WTC11 (cell line): Measurements from ENCODE around the gene GET4. TPM values are rescaled to one million over a fixed set of nuclear protein-coding genes. Genes with fewer than 3 reads are reported as not detected.

Experiments
- ATAC-seq: fragments of 200-7000 bp; cut with Tn5 transposase; 2 replicates; pipeline ENCODE4 v1.10.0; 2021; ENCODE audit warnings: mild to moderate bottlenecking, moderate library complexity
- CTCF ChIA-PET: fragments of 300-600 bp; sonication (Branson Sonifier 250); formaldehyde crosslinking; loops from one replicate; lab custom pipeline; 2021; ENCODE audit warnings: antibody characterized with exemption; lab: Charles Lee
- POLR2A ChIA-PET: fragments of 350-600 bp; sonication (Branson Sonifier 250); formaldehyde crosslinking; loops from one replicate; lab custom pipeline; 2021; ENCODE audit warnings: antibody characterized with exemption; lab: Charles Lee
- DNase-seq: peaks from one replicate; pipeline ENCODE4 v3.0.0; 2021; ENCODE audit warnings: low spot score
- H3K27ac Mint-ChIP-seq: 2 replicates; pipeline ENCODE4 v1.8.0; 2021; ENCODE audit warnings: mixed read lengths
- H3K27me3 Mint-ChIP-seq: 2 replicates; pipeline ENCODE4 v1.8.0; 2021; ENCODE audit warnings: low read depth, mild to moderate bottlenecking, moderate library complexity, mixed read lengths
- H3K36me3 Mint-ChIP-seq: 2 replicates; pipeline ENCODE4 v1.8.0; 2021; ENCODE audit warnings: mixed read lengths
- H3K4me1 Mint-ChIP-seq: 2 replicates; pipeline ENCODE4 v1.8.0; 2022; ENCODE audit warnings: mixed read lengths
- H3K4me3 Mint-ChIP-seq: 2 replicates; pipeline ENCODE4 v1.8.0; 2021; ENCODE audit warnings: mild to moderate bottlenecking, moderate library complexity, mixed read lengths
- H3K9me3 Mint-ChIP-seq: 2 replicates; pipeline ENCODE4 v1.8.0; 2021; ENCODE audit warnings: mixed read lengths
- ATF6 ChIP-seq: sonication (generic); formaldehyde crosslinking; IDR thresholded peaks from 2 replicates; pipeline ENCODE4 v1.8.1; 2023; ENCODE audit warnings: mild to moderate bottlenecking, missing genetic modification reagents
- CREM ChIP-seq: sonication (generic); formaldehyde crosslinking; IDR thresholded peaks from 2 replicates; pipeline ENCODE4 v1.8.1; 2022; ENCODE audit warnings: mild to moderate bottlenecking, missing genetic modification reagents, moderate library complexity
- E2F4 ChIP-seq: sonication (generic); formaldehyde crosslinking; IDR thresholded peaks from 2 replicates; pipeline ENCODE4 v1.8.1; 2022; ENCODE audit warnings: low read depth, mild to moderate bottlenecking, moderate library complexity, missing genetic modification reagents, borderline replicate concordance
- E2F5 ChIP-seq: sonication (generic); formaldehyde crosslinking; IDR thresholded peaks from 2 replicates; pipeline ENCODE4 v1.8.1; 2022; ENCODE audit warnings: mild to moderate bottlenecking, moderate library complexity, missing genetic modification reagents
- IRF2 ChIP-seq: sonication (generic); formaldehyde crosslinking; IDR thresholded peaks from 2 replicates; pipeline ENCODE4 v1.8.0; 2022; ENCODE audit warnings: low read depth, missing genetic modification reagents, borderline replicate concordance
- MXD4 ChIP-seq: fragments of 250-450 bp; sonication (Bioruptor Pico); IDR thresholded peaks from 2 replicates; pipeline ENCODE4 v1.8.0; 2021; ENCODE audit warnings: mild to moderate bottlenecking, moderate library complexity, borderline replicate concordance
- NFYB ChIP-seq: sonication (generic); formaldehyde crosslinking; conservative IDR thresholded peaks from 2 replicates; pipeline ENCODE4 v1.8.0; 2022; ENCODE audit warnings: low read depth, missing genetic modification reagents
- NR2C2 ChIP-seq: sonication (generic); formaldehyde crosslinking; IDR thresholded peaks from 2 replicates; pipeline ENCODE4 v1.8.0; 2022; ENCODE audit warnings: mild to moderate bottlenecking, missing genetic modification reagents
- OVOL2 ChIP-seq: fragments of 250-450 bp; sonication (Bioruptor Pico); IDR thresholded peaks from 2 replicates; pipeline ENCODE4 v1.9.0; 2021; ENCODE audit warnings: mild to moderate bottlenecking, borderline replicate concordance
- SMAD4 ChIP-seq: sonication (generic); formaldehyde crosslinking; IDR thresholded peaks from 2 replicates; pipeline ENCODE4 v1.8.0; 2022; ENCODE audit warnings: mild to moderate bottlenecking, missing genetic modification reagents
- ZBTB43 ChIP-seq: sonication (generic); formaldehyde crosslinking; IDR thresholded peaks from 2 replicates; pipeline ENCODE4 v1.8.1; 2023; ENCODE audit warnings: mild to moderate bottlenecking, missing genetic modification reagents
- ZNF281 ChIP-seq: sonication (generic); formaldehyde crosslinking; IDR thresholded peaks from 2 replicates; pipeline ENCODE4 v1.8.0; 2023; ENCODE audit warnings: mild to moderate bottlenecking, missing genetic modification reagents
- ZNF396 ChIP-seq: fragments of 250-450 bp; sonication (Bioruptor Pico); IDR thresholded peaks from 2 replicates; pipeline ENCODE4 v1.8.0; 2021; ENCODE audit warnings: mild to moderate bottlenecking, moderate library complexity, borderline replicate concordance
- ZNF416 ChIP-seq: fragments of 250-450 bp; sonication (Bioruptor Pico); IDR thresholded peaks from 2 replicates; pipeline ENCODE4 v1.9.0; 2021; ENCODE audit warnings: mild to moderate bottlenecking, inconsistent platforms
- ZNF532 ChIP-seq: fragments of 250-450 bp; sonication (Bioruptor Pico); IDR thresholded peaks from 2 replicates; pipeline ENCODE4 v1.9.0; 2021; ENCODE audit warnings: mild to moderate bottlenecking, borderline replicate concordance
- ZSCAN18 ChIP-seq: fragments of 250-450 bp; sonication (Bioruptor Pico); IDR thresholded peaks from 2 replicates; pipeline ENCODE4 v2.1.2; 2022; ENCODE audit warnings: mild to moderate bottlenecking, moderate library complexity
- total RNA-seq: library from RNA; stranded (reverse); gene quantifications from 3 replicates; pipeline ENCODE4 v1.2.3, GENCODE V29; 2021

The GET4 gene
- total RNA-seq, 1 experiment from 2014 or later = 73.0 TPM

- TF ChIP-seq ZSCAN18 (CRISPR knock-in tag) = no peak
- TF ChIP-seq, all 79 proteins: peak for 0
These were observed 22.7 kb downstream of the GET4 start (continued) for GRCh38 chr7:898855-899681.

- ATAC-seq (no peak), DNase-seq (no peak)
- TF ChIP-seq CREM (no peak), E2F5 (CRISPR knock-in tag) (no peak), ZNF416 (CRISPR knock-in tag) (no peak), OVOL2 (CRISPR knock-in tag) (no peak)
- POLR2A ChIA-PET = no interaction called here
- Mint-ChIP-seq H3K36me3 (peaks cover 16% of the 10 kb centered on the region), H3K27me3 (peaks cover 9% of the 10 kb centered on the region), H3K4me1 (no peaks in the 10 kb centered on the region), H3K9me3 (no peaks in the 10 kb centered on the region), H3K4me3 (no peak overlapping the region), H3K27ac (no peak overlapping the region)
- CTCF ChIA-PET = interaction anchor here (0.9 to 2.5 kb wide), 3 partner anchors 26 to 166 kb away, joined by 3 to 22 read pairs (median 3); no protein-coding TSS in a partner anchor
These were observed 23.5 kb downstream of the GET4 start for GRCh38 chr7:899806-900205.

GRCh38 chr7:900331-901040 lies 24.1 kb downstream of the GET4 start:
- ATAC-seq (no peak), DNase-seq (no peak)
- H3K36me3 Mint-ChIP-seq = peaks cover 12% of the 10 kb centered on the region
- CTCF ChIA-PET = interaction anchor here (0.7 to 2.5 kb wide), 8 partner anchors 27 to 1255 kb away, joined by 3 to 22 read pairs (median 7); partner anchors contain the start of gene COX19
- peaks cover 15% of the 10 kb centered on the region for H3K27me3 Mint-ChIP-seq
- no peaks in the 10 kb centered on the region for H3K9me3 Mint-ChIP-seq
- no peak overlapping the region for H3K4me3 Mint-ChIP-seq
- no peaks in the 10 kb centered on the region for H3K4me1 Mint-ChIP-seq
- no peak overlapping the region for H3K27ac Mint-ChIP-seq
- POLR2A ChIA-PET = no interaction called here
- TF ChIP-seq NR2C2 (CRISPR knock-in tag) = no peak
- no peak for TF ChIP-seq NFYB (CRISPR knock-in tag)
- no peak for TF ChIP-seq ATF6
- no peak for TF ChIP-seq MXD4 (CRISPR knock-in tag)
- no peak for TF ChIP-seq ZNF396 (CRISPR knock-in tag)
- no peak for TF ChIP-seq ZNF416 (CRISPR knock-in tag)
- TF ChIP-seq E2F4 (CRISPR knock-in tag) = no peak
- TF ChIP-seq IRF2 (CRISPR knock-in tag) = no peak
- no peak for TF ChIP-seq ZNF532 (CRISPR knock-in tag)
- TF ChIP-seq ZNF281 (CRISPR knock-in tag) = no peak
- TF ChIP-seq SMAD4 (CRISPR knock-in tag) = no peak
- TF ChIP-seq ZBTB43 (CRISPR knock-in tag) = no peak
